ENCODE data around the gene RSRC1.

Gene RSRC1

DNA sequence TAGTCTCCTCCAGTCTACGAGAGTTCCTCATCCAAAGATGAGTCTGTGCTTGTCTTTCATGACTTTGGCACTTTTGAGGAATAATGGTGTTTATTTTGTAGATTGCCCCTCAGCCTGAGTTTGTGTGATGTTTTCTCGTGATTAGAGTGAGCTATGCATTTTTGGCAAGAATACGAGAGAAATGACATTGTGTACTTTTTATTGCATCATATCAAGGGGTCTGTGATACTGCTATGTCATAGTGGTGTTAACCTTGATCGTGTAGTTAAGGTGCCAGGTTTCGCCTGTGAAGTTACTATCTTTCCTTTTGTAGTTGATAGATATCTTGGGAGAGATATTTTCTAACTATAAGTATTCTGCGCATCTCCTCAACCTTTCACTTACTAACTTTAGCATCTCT lies 18.9 kb downstream of the RSRC1 start:
- no peak for DNase-seq (ENCODE audit: low read depth in 2 of 2)

DNA sequence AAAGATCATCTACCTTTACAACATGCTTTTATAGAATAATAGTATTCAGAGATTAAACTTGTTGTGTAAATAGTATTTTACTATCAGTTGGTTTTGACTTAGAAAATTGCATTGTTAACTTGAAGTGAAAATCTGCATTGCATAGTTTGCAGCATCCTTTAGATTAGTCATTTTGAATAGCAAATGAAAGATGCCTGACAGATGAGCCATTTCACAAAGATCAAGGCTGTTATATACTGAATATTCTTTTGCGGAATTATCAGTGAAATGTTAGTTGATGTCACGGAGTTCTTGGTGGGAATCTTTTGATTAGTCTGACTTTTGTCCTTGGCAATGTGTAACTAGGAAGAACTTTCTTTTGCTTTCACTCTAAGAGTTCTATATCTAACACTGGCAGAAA lies 24.5 kb downstream of the RSRC1 start:
- no peak for DNase-seq (ENCODE audit: low read depth in 2 of 2)

DNA sequence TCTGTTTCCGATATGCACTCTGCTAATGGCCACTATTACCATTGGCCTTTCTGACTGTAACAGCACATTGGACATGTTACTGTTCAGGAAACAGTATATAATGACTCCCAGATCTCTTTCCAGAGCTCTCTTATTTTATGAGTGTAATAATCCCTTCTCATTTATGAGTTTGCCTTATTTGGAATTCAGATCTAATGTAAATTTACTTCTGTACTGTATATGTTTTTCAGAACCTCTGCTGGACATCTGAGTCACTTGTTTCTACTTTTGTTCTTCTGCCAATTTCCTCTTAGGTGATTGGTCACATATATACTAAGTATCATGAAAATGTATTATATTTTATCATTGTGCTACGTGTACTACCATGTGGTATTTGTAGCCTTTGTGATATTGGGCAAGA lies 30.5 kb downstream of the RSRC1 start:
- DNase-seq (ENCODE audit: low read depth in 2 of 2) = no peak

DNA sequence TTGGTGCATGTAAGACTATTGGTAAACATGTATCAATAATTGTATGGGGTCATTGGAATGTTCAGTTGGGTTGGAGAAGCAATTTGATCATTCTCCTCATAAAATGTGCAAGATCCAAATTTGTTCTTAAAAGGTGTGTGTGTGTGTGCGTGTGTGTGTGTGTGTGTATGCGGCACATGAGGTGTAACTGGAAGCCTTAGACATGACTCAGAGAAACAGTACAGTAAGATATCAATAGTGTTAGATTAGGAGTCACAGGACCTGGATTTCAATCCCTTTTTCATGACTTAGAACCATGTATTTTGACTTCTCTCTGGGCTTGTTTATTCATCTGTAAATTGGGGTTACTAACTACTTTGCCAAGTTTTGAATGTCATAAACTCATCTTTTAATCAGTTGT lies 38.3 kb downstream of the RSRC1 start:
- no peak for DNase-seq (ENCODE audit: low read depth in 2 of 2)

DNA sequence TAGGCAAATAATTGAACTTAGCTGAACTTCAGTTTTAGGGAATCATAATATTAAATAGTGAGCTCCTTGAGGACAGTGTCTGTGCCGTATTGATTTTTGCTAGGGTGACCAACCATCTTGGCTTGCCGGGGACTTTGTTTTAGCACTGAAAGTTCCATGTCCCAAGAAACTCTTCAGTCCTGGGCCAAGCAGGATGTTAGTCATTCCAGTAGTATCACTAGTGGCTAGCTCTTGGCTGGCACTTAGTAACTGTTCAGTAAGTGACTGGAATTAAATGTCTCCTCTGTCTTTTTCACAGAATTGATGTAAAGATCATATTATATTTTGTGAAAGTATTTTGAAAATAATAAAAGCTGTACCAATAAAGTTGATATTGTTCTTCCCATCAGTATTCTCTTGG lies 42.3 kb downstream of the RSRC1 start:
- no peak for DNase-seq (ENCODE audit: low read depth in 2 of 2)

DNA sequence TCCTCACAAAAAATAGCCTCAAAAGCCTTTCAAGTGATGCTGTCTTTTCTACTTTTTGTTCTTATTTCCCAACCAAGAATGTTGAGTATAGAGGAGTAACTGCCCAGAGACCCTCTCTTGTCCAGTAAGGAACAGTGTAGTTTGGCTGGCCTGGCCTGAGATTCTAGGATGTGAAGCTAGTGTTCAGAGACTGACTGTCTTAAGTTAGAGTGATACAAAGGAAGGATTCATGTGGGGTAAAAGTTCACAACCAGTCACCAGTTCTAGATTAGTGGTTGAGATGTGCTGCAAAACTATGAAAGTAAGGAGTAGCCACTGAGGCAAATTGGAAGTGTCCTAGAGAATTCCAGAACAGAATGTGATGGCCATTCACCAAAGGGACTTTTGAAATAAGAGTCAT lies 49.1 kb downstream of the RSRC1 start:
- DNase-seq (ENCODE audit: low read depth in 2 of 2) = no peak

DNA sequence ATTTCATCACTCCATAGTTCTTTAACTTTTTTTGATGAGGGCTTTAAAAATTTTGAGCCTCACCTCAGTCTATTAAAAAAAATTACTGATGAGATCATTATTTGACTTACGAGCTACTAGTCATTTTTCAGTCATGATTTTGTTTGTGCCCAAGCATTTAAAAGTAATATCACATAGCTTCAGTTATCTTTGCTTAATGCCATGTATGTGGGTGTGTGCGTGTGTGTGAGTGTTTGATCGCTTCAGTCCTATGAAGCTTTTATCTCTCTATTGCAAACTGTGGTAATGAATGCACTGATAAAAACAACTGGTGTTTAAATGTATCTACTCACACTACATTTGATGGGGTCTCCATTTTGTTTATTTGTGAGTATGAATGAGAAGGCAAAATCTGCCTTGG lies 49.8 kb downstream of the RSRC1 start:
- DNase-seq (ENCODE audit: low read depth in 2 of 2) = no peak

DNA sequence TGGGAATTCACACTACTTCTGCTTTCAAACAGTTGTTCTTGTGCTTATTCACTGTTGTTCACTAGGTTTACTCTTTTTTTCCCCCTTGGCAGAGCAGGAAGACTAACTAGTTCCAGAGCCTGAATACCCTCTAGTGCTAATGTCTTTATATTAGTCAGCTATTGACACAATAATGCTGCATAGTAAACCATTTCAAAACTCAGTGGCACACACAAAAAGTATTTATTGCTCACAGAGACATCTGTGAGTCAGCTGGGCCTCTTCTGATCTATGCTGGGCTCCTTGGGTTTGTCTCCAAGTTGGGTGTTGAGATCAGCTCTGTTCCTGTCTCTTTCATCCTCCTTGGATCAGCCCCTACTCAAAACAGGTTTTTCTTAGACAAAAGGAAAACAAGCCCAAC lies 51.1 kb downstream of the RSRC1 start:
- no peak for DNase-seq (ENCODE audit: low read depth in 2 of 2)

DNA sequence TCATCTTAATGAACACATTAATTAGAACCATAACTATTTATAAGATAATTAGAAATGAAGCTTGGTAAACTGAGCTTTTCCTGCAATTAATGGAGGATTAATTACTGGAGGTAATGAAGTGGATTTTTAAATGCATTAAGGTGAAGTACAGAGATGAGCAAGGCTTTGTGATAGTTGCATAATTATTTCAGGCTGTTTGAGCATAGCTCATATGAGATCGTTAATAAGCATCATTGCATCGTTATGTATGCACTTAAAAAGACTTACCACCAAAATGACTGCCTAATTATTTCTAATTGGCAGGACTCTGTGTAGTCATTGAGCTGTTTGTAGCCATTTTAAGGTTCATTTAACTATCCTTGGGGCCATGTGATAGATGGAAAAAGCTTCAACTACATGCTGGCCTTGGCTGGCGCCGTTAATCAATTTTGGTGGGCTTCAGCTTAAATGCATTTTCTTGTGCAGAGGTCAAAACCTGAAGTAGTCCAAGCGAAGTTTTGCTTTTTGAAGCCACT lies 55.3 kb downstream of the RSRC1 start:
- no peak for DNase-seq (ENCODE audit: low read depth in 2 of 2)

DNA sequence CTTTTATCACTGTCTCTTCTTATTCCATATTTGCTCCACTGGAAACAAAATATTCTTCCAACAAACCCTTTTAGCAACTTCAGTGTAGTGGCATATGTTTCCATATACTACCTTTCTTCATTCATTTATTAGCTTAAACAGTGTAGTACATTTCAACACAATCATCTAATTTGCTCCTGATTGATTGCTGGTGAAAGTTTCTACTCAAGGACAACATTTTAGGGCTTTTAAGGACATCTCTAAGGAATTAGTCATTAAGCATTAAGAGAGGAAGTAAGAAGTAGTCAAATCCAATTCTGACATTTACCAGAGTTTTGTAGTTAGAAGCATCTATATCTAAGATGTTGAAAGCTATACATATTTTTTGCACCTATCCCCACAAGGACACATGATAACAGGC lies 55.8 kb downstream of the RSRC1 start:
- no peak for DNase-seq (ENCODE audit: low read depth in 2 of 2)

DNA sequence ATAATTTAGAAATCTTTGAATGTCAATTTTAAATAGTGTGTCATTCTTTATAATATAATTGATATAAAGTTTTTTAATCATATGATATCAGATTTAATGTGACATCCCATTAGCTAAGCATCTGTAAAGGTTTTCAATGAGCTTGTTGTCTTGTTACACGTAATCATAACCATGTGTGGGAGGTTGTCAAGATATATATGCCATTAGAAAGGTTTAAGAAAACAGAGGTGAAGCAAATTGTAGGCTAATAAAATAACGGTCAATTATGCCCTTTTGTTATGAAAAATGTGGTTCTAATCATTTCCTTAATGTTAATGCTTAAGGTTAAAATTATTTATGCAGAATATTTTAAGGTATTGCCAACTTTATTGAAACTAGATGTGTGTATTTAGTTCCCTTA lies 56.3 kb downstream of the RSRC1 start:
- no peak for DNase-seq (ENCODE audit: low read depth in 2 of 2)

DNA sequence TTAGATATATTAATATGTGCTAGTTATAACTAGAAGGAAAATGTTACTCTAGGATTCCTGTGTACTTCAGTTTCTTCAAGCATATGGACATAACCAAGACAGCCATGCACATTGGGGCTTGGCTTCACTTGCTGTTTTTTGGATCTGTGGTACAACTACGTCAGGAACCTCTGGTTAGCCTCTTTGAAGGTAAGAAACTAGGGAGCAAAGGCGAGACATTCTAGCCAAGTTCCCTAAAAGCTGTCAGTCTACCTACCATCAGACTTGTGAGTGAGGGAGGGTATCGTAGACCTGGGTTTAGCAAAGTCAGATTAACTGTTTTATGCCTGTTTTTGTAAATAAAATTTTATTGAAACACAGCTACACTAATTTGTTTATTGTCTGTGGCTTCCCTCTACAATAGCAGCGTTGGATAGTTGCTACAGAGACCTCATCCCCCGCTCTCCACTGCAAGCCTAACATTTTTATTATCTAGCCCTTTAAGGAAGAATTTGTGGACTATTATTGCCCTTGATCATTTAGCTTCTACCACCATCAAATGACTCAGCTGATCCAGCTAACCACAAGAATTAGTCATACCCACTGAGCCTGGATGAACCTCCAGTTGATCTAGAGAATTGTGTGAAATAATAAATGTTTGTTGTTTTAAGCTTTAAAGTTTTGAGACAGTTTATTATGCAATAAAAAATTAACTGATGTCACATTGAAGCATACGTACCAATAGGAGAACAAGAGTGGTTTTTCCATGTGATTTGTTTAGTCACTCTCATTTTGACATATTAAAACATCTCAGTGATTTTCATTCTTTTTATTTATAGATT lies 58.1 kb downstream of the RSRC1 start:
- no peak for DNase-seq (ENCODE audit: low read depth in 2 of 2)

DNA sequence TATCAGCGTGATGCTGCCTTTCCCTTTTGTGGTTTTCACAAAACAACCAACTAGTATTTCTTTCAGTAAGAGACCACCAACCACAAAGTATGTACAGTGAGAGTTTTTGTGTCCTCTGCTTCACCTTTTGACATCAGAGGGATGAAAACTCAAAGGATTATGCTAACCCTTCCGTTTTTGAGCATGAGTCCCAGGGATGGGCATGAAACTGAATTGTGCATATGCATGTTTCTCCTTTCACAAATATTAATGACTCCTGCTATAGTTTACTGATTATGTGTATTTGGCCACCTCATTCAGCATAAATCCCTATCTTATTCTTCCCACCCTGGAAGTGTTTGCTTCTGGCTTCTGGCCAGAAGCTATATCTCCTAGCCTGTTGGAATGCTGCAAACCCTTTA lies 59.2 kb downstream of the RSRC1 start:
- DNase-seq (ENCODE audit: low read depth in 2 of 2) = no peak

DNA sequence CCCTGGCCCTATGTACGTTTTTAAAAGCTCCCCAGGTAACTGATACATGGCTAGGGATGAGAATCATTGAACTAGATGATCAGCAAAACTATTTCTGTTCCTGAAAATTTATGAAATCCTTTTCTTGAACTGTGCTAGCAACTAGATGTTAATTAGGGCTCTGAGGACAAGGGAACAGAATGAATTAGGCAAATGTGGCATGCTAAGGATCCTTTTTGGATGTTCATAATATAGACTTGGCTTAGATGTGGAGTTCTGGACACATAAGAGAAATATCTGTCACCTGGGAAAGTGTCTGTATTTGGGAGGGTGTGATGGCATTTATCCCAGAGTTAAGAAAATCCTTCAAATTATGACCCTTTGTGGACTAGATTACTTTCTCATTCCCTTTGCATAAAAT lies 71.2 kb downstream of the RSRC1 start:
- no peak for DNase-seq (ENCODE audit: low read depth in 2 of 2)

DNA sequence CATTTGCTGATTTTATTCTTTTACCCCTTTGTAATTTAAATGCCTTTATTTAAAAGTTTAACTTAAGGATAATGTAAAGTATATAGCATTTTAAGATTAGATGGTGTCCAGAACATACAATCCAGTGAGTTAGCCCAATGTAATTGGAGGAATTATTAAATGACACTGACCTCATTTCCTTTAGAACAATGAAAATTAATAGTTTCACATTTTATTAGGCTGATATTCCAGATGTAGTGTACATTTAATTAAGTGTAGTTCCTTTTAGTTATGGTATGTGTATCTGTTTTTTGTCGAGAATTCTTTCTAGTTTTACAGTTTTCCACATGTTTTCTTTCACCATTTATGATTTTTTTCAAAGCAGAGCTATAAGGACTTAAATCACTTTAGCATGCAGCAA lies 75.8 kb downstream of the RSRC1 start:
- no peak for DNase-seq (ENCODE audit: low read depth in 2 of 2)

DNA sequence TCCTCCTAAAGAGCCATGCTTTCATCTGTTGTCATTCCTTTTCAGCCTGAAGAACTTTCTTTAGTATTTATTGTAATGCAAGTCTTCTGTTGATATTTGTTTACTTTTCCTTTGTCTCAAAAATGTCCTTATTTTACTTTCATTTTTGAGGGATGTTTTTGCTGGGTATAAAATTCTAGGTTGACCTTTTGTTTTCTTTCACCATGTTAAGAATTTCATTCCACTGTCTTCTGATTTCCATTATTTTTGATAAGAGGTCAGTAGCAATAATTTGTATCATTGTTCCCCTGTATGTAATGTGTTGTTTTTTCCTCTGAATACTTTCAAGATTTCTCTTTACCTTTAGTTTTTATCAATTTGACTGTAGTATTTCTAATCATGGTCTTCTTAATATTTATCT lies 91.1 kb downstream of the RSRC1 start:
- DNase-seq (ENCODE audit: low read depth in 2 of 2) = no peak

DNA sequence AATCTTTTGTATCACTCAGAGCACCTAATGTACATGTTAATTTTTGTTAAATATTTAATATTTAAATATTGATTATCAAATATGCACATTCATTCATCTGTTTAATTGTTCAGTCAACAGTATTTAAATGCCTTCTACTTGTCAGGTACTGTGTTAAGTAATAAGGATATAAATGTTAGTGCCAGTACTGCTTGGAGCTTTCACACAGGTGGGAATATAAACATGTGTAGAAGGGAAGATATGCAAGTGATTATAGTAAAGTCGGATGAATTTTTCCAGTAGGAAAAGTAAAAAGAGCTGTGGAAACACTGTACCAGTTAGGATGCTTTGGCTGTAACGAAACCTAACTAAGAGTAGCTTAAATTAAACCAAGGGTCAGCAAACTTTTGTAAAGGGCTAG lies 95.4 kb downstream of the RSRC1 start:
- no peak for DNase-seq (ENCODE audit: low read depth in 2 of 2)

DNA sequence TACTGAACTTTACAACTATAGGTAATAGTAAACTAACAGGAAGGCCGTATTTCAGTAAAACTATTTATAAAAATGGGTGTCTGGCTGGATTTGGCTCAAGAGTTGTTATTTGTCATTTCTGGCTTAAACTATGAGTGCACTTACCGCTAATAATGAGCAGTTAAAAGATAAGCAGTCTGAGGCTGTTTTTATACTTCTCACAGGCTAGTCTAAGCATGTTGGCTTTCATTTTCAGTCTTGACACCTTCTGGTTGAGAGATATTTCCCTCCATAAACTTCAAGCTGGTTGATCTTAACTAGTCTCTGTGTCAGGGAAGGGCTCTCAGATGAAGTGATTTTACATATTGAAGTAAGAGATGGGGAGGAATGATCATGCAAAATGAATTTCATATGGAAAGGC lies 96.1 kb downstream of the RSRC1 start:
- DNase-seq (ENCODE audit: low read depth in 2 of 2) = no peak

DNA sequence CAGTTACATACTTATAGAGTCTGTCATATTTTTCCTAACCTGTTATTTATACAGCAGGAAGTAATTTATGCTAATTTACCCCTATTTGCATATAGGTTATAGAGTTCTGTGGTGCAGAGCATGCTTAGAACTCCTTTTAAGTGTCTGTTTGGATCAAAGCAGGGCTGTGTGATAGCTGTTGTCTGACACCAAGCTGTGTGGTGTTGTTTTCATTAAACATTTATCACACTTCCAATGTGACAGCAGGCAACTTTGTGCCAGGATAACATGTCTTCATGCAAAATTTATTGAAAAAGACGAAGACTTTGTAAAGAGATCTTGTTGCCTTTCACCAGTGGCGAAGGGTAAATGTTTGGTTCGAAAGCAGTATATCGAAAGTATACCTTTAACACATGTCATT lies 100.2 kb downstream of the RSRC1 start:
- no peak for DNase-seq (ENCODE audit: low read depth in 2 of 2)

DNA sequence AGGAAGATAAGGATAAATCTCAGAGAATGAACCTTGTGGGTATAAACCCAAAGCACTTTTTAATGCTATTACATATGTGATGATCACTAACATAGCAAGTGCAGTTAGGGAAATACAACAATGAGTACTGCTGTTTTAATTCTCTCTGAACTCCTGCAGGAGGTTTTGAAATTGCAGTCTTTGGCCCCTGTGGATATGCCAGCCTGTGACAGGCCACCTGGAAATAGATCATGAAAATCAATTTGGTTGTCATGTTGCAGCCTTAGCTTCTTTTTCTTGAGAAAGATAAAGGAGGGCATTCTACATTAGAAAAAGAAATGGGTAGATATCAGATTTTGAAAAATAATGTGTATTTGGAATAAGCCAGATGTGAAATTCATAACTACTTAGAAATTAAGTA lies 103.6 kb downstream of the RSRC1 start:
- no peak for DNase-seq (ENCODE audit: low read depth in 2 of 2)

DNA sequence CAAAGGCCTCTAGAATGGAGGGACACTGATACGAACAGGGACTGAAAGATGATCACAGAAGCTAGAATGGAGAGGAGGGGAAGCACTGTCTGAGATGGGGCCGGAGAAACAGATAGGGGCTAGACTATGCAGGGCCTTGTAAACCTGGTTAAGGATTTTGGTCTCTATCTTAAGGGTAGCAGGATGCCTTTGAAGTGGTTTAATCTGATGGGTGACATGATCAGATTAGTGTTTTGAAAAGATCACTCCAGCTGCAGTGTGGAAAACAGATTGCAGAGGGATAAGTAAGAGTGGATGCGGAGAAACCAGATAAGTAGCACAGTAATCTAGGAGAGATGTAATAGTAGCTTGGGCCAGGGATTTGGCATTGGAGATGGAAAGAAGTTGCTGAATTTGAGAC lies 108.1 kb downstream of the RSRC1 start:
- no peak for DNase-seq (ENCODE audit: low read depth in 2 of 2)

DNA sequence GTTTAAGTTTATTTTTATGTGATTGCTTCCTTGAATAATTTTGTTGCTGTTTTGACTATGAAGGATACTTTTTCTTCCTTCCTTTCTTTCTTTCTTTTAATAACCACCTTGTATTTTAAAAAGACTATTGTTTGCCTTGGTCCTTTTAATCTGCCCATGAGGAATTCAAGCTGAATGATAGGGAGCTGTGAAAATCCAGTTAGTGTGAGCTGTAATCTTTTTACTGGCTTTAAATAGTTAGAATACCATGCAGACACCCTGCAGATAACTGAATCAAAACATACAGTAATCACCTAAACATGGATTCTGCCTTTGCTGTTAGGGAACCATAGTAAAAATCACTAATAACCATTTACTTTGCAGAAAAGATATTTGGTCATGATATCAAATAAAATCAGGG lies 110.7 kb downstream of the RSRC1 start:
- DNase-seq (ENCODE audit: low read depth in 2 of 2) = no peak

DNA sequence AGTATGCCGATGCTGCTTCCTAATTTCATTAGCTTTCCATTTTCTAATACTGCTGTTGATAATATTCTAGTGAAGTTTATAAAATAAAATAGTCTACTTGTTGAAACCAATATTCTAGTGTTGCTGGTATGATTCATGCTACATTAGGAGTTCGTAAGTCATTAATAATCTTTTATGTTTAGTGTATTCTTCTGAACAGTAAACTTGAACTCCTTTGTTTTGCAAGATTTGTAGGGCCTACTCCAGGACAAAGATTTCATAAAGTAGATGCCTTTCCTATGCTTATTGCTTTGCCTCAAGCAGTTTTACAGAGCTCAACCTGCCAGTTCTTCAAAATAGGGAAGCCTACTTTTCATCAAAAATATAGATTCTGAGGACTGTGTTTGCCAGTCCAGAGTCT lies 111.5 kb downstream of the RSRC1 start:
- no peak for DNase-seq (ENCODE audit: low read depth in 2 of 2)

DNA sequence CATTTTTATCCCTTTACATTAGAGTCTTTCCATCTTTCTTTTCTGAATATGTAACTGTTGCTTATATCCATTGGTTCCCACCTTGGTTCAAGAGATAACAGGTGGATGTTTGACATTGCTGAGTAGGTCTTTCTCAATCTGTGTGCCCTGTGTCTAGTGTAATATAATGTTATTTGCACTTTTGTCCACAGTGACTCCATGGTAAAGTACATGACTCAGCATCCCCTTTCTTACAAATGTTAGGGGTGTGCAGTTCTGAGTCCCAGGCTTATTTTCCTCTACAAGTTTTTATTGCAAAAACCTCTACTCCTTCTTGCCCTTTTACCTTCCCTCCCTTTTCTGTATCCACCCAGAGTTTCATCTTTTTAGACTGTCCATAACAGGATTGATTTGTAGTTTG lies 116.5 kb downstream of the RSRC1 start:
- DNase-seq (ENCODE audit: low read depth in 2 of 2) = no peak
